ENCODE results near the gene CDC26.
"Not testable (repeated sequence)": the region's sequence is repeated elsewhere in the genome, so short reads cannot be mapped to it uniquely, and the experiment has no call there.

The CDC26 gene

GRCh38 chr9:113293285-113293878 is 18.0 kb upstream of the CDC26 start:
- no peak for DNase-seq (ENCODE audit: low read depth in 2 of 2)

DNA sequence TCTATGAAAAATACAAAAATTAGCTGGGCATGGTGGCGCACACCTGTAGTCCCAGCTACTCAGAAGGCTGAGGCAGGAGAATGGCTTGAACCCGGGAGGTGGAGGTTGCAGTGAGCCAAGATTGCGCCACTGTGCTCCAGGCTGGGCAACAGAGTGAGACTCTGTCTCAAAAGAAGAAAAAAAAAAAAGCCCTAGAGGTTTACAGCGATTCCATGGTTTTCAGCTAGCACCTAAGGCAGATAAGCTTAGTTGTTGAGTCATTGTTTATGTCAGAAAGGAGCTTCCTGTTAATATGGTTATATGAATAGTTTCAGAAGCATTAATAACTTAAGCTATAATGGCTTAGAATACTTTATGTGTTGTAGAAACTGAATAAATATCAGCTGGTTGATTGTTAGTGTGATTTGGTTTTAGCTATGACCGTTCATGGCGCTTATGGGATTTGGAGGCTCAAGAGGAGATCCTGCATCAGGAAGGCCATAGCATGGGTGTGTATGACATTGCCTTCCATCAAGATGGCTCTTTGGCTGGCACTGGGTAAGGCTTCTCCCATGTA is 14.8 kb upstream of the CDC26 start:
- no peak for DNase-seq (ENCODE audit: low read depth in 2 of 2)

DNA sequence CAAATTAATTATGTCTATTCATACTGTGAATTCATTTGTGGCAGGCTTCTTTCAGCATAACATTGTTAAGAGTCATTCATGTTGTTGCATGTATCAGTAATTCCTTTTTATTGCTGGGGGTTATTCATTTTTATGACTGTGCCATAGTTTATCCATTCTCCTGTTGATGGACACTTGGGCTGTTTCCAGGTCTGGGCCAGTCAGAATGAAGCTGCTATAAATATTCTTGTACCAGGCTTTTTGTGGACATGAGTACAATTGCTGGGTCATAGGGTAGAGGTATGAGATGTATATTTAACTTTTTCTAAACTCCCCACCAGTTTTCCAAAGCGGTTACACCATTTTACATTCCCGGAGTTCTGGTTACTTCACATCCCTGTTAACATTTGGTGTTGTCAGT is 13.7 kb upstream of the CDC26 start:
- DNase-seq (ENCODE audit: low read depth in 2 of 2) = no peak

GRCh38 chr9:113281356-113281755 is 6.0 kb upstream of the CDC26 start:
- no peak for DNase-seq (ENCODE audit: low read depth in 2 of 2)

DNA sequence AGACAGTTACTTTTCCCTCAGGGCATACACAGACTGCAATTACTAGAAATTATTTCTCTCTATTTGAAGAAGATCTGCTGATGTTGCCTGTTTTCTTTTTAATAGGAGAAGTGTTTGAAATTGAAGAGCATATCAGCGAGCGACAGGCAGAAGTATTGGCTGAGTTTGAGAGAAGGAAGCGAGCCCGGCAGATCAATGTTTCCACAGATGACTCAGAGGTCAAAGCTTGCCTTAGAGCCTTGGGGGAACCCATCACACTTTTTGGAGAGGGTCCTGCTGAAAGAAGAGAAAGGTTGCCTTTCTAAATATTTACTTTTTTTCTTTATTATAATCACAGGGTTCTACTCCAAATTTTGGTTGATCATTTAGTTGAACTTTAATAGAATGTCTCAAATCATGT is 3.5 kb upstream of the CDC26 start:
- no peak for DNase-seq (ENCODE audit: low read depth in 2 of 2)

DNA sequence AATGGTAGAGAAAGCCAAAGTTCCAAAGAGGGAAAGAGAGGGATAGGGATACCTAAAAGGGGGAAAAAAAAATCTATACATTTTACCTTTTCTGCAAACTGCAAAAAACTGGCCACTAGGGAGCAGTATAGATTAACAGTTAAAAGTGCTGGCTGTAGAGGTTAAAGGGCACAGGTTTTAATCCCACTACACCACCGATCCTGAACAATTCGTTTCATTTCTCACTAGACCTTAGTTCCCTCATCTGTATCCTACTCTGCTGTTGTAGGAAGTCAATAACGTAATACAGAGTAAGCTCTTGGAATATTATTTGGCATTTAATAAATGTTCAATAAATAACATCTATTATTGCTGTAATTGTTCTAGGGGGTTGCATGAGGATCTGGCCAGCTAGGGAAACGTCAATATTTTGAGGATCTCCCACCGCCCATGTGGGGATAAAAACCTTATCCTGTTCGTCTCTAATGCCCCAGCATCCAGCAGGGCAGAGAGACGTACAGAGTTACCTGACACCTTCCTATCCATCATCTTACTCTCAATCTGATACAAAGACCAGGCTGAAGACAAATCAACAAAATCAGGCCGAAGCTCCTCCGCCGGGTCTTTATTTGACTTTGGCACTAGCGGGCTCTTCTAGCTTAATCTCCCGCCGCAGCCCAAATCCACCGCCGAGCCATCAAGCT is 757 bp downstream of the CDC26 start:
- DNase-seq (ENCODE audit: low read depth in 2 of 2) = no peak

GRCh38 chr9:113269871-113270270 is 5.5 kb downstream of the CDC26 start:
- DNase-seq (ENCODE audit: low read depth in 2 of 2) = no peak

GRCh38 chr9:113269355-113269754 is 6.0 kb downstream of the CDC26 start:
- DNase-seq (ENCODE audit: low read depth in 2 of 2) = no peak

DNA sequence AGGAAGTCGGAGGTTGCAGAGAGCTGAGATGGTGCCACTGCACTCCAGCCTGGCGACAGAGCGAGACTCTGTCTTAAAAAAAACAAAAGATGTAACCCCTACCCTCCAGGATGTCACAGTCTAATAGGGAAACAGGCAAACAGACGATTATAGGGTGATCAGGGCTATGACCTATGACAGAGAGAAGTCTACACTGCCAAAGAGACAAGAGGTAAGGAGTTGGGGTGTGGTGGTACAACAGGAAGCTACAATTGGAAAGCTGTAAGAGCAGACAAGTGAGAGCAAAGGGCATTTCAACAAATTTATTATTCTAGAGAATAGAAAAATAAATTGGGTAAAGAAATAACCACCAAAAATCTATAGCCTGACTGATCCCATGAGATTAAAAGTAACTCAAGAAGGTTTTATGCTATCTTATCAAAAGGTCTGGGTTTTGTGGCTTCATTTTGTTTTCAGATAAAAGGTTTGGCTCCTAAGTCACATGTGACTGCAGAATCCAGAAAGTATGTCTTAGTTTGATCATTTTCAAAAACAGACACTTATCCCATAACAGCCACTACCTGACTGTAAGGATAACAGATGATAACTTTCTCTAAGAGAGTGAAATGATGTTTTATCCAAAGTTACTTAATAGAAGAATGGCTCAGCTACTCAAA is 7.3 kb downstream of the CDC26 start:
- no peak for DNase-seq (ENCODE audit: low read depth in 2 of 2)

GRCh38 chr9:113266174-113266573 is 9.2 kb downstream of the CDC26 start:
- no peak for DNase-seq (ENCODE audit: low read depth in 2 of 2)

GRCh38 chr9:113261917-113262671 is 13.3 kb downstream of the CDC26 start:
- DNase-seq (ENCODE audit: low read depth in 2 of 2) = no peak

GRCh38 chr9:113258282-113258681 is 17.1 kb downstream of the CDC26 start:
- DNase-seq (ENCODE audit: low read depth in 2 of 2) = no peak

- DNase-seq (ENCODE audit: low read depth in 2 of 2) = no peak
These were observed 17.5 kb downstream of the CDC26 start for GRCh38 chr9:113257863-113258262.

GRCh38 chr9:113255438-113255837 is 19.9 kb downstream of the CDC26 start:
- no peak for DNase-seq (ENCODE audit: low read depth in 2 of 2)

DNA sequence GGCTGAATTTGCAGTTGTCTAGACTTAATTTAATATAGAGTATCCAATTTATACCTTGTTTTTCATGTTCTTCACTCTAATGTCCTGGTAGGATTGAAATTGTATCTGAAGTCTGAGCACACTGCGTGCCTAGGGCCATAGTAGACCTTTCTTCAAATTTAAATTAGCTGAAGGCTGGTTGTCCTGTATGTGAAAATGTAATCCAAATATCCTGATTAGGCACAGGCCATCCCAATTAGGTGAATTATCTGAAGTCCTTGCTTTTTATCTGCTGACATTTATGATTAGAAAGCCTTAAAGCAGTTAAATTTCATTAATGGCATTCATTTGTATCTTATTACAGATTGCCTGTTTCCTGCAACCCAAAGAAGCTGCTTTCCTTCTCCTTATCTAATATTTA is 20.4 kb downstream of the CDC26 start:
- DNase-seq (ENCODE audit: low read depth in 2 of 2) = no peak

DNA sequence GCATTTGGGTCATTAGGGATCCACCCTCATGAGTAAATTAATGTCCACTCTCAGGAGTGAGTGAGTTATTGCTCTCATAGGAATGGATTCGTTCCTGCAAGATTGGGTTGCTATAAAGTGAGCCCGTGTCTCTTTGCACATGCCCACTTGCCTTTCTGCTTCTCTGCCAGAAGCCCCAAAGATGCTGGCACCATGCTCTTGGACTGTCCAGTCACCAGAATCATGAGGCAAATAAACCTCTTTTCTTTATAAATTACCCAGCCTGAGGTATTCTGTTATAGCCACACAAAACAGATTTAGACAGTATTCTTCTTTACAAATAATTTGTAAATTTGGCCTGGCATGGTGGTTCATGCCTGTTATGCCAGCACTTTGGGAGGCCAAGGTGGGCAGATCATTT is 24.6 kb downstream of the CDC26 start:
- DNase-seq (ENCODE audit: low read depth in 2 of 2) = no peak

GRCh38 chr9:113249661-113250060 is 25.7 kb downstream of the CDC26 start:
- not testable (repeated sequence) for DNase-seq (ENCODE audit: low read depth in 2 of 2)

DNA sequence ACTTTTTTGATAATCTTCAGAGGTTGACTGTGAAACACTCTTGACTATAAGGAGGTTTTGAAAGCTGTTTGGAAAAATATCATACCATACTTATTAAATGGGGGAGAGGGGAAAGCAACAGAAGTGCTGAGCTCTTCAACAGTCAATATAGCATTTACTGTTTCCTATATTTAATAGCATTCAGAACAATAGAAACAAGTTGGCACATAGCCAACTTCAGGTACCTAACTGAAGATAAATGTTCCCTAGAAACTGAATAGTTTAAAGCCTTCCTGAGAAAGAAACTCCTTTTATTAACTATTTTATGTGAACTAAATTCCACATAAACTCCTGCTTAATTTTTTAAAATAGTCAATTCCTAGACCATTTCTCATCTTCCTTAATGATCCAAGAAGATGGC is 27.7 kb downstream of the CDC26 start:
- DNase-seq (ENCODE audit: low read depth in 2 of 2) = no peak

- DNase-seq (ENCODE audit: low read depth in 2 of 2) = no peak
These were observed 28.4 kb downstream of the CDC26 start for GRCh38 chr9:113246928-113247327.

- DNase-seq (ENCODE audit: low read depth in 2 of 2) = no peak
These were observed 29.5 kb downstream of the CDC26 start for GRCh38 chr9:113245894-113246293.

GRCh38 chr9:113244556-113244955 is 30.8 kb downstream of the CDC26 start:
- no peak for DNase-seq (ENCODE audit: low read depth in 2 of 2)

GRCh38 chr9:113241161-113241560 is 34.2 kb downstream of the CDC26 start:
- no peak for DNase-seq (ENCODE audit: low read depth in 2 of 2)

Measured in stimulated activated CD8-positive, alpha-beta memory T cell treated with anti-CD3 and anti-CD28 coated beads, Interleukin-15, amount 100 ng/mL, for 4 hours (primary cell).